Activated CD8-positive, alpha-beta T cell treated with anti-CD3 and anti-CD28 coated beads, Interleukin-2, amount 10 ng/mL, durations not matched to agents 7 days and 5 days (primary cell): ENCODE results near the gene ODC1. TPM values are rescaled to one million over a fixed set of nuclear protein-coding genes. Genes with fewer than 3 reads are reported as not detected.

ENCODE experiments used
- ATAC-seq: fragments of 150-1000 bp; cut with Tn5 transposase; one replicate; pipeline ENCODE4 v1.10.0; 2021; ENCODE audit warnings: moderate library complexity
- CTCF ChIA-PET: fragments of 350-600 bp; sonication (Branson Sonifier 250); formaldehyde crosslinking; loops from one replicate; lab custom pipeline; 2021; ENCODE audit warnings: antibody characterized with exemption; lab: Charles Lee
- POLR2A ChIA-PET: fragments of 350-600 bp; sonication (Branson Sonifier 250); formaldehyde crosslinking; loops from one replicate; lab custom pipeline; 2021; ENCODE audit warnings: antibody characterized with exemption; lab: Charles Lee
- DNase-seq: peaks from one replicate; pipeline ENCODE4 v3.0.0-alpha.2; 2020
- H3K27ac Mint-ChIP-seq: one replicate; pipeline ENCODE4 v1.8.0; 2021; ENCODE audit warnings: mild to moderate bottlenecking, mixed read lengths
- H3K27me3 Mint-ChIP-seq: one replicate; pipeline ENCODE4 v1.8.0; 2021; ENCODE audit warnings: low read depth, mixed read lengths
- H3K36me3 Mint-ChIP-seq: one replicate; pipeline ENCODE4 v1.8.0; 2021; ENCODE audit warnings: low read depth, mixed read lengths
- H3K4me1 Mint-ChIP-seq: one replicate; pipeline ENCODE4 v1.8.0; 2021; ENCODE audit warnings: low read depth, mixed read lengths
- H3K4me3 Mint-ChIP-seq: one replicate; pipeline ENCODE4 v1.8.0; 2021; ENCODE audit warnings: mild to moderate bottlenecking, mixed read lengths
- H3K9me3 Mint-ChIP-seq: one replicate; pipeline ENCODE4 v1.8.0; 2022; ENCODE audit warnings: mixed read lengths; ENCODE audit not compliant: insufficient read depth
- total RNA-seq, 2 experiments: library from RNA; stranded (reverse); gene quantifications; one replicate each; pipeline ENCODE4 v1.2.3, GENCODE V29; 2021

Gene ODC1
- total RNA-seq, 2 experiments from 2014 or later: 54.4 to 54.6 TPM

GRCh38 chr2:10392951-10393639 lies 55.0 kb downstream of the ODC1 start:
- Mint-ChIP-seq H3K4me1 (peaks cover 6% of the 10 kb centered on the region), H3K4me3 (no peak overlapping the region), H3K27ac (no peak overlapping the region), H3K36me3 (peaks cover 4% of the 10 kb centered on the region), H3K27me3 (no peaks in the 10 kb centered on the region), H3K9me3 (no peaks in the 10 kb centered on the region)
- ChIA-PET POLR2A (no interaction called here), CTCF (interaction anchor here (1.4 kb wide), 1 partner anchor 16 kb away, joined by 5 read pairs; no protein-coding TSS in a partner anchor)
- DNase-seq: no peak
- ATAC-seq: no peak

DNA sequence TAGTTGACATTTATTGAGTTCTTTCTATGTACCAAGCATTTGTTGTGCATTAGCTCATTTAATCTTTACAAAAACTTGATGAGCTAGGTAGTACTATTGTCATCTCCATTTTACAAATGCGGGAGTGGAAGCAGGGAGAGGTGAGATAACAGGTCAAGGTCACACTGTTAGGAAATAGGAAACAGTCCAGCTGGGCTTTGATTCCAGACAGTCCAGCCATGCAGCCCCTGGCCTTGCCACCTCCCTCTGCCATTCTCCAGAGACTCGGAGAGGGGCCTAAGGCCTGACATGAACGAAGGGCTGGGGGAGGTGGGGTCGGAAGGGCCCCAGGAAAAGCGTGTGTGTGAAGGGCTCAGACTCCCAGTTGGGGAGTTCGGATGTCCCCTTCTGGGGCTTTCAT lies 55.6 kb downstream of the ODC1 start:
- no peak overlapping the region for H3K4me3 Mint-ChIP-seq
- CTCF ChIA-PET: interaction anchor here (1.4 to 4.5 kb wide), 2 partner anchors 16 to 17 kb away, joined by 5 to 17 read pairs; no protein-coding TSS in a partner anchor
- H3K27me3 Mint-ChIP-seq: no peaks in the 10 kb centered on the region

GRCh38 chr2:10392100-10392499 lies 56.0 kb downstream of the ODC1 start:
- Mint-ChIP-seq H3K27me3 (no peaks in the 10 kb centered on the region), H3K36me3 (no peaks in the 10 kb centered on the region), H3K9me3 (no peaks in the 10 kb centered on the region), H3K4me1 (peaks cover 11% of the 10 kb centered on the region), H3K4me3 (no peak overlapping the region), H3K27ac (no peak overlapping the region)
- ATAC-seq (no peak), DNase-seq (no peak)
- CTCF ChIA-PET: interaction anchor here (0.9 to 4.5 kb wide), 2 partner anchors 17 to 43 kb away, joined by 3 to 17 read pairs; no protein-coding TSS in a partner anchor
- POLR2A ChIA-PET: no interaction called here

More for the DNA sequence above, 55.6 kb downstream of the ODC1 start:
- H3K36me3 Mint-ChIP-seq: no peaks in the 10 kb centered on the region
- no peaks in the 10 kb centered on the region for H3K9me3 Mint-ChIP-seq
- no peak for ATAC-seq
- POLR2A ChIA-PET: no interaction called here
- DNase-seq: no peak
- H3K27ac Mint-ChIP-seq: no peak overlapping the region
- peaks cover 8% of the 10 kb centered on the region for H3K4me1 Mint-ChIP-seq

GRCh38 chr2:10390369-10390801 lies 57.7 kb downstream of the ODC1 start:
- DNase-seq (no peak), ATAC-seq (no peak)
- H3K9me3 Mint-ChIP-seq: no peaks in the 10 kb centered on the region
- no peaks in the 10 kb centered on the region for H3K36me3 Mint-ChIP-seq
- H3K4me3 Mint-ChIP-seq: no peak overlapping the region
- no peaks in the 10 kb centered on the region for H3K27me3 Mint-ChIP-seq
- peaks cover 24% of the 10 kb centered on the region for H3K4me1 Mint-ChIP-seq
- no peak overlapping the region for H3K27ac Mint-ChIP-seq
- CTCF ChIA-PET: interaction anchor here (4.5 kb wide), 1 partner anchor 18 kb away, joined by 17 read pairs; no protein-coding TSS in a partner anchor
- POLR2A ChIA-PET: no interaction called here

Other genes with a start within 250 kb of the ODC1 start
- gene HPCAL1, start 145.4 kb downstream of the ODC1 start, total RNA-seq: 10 to 100 TPM; 55.8 to 56.6 TPM
- 10 to 100 TPM; 24.6 to 29.9 TPM for gene NOL10, start 241.6 kb upstream of the ODC1 start, total RNA-seq